ENCODE measurements around the gene HELQ. TPM values are rescaled to one million over a fixed set of nuclear protein-coding genes. Genes with fewer than 3 reads are reported as not detected.

HELQ gene
- total and polyA plus RNA-seq, 2 of the 13 experiments (the other 11 are each of a cell fraction or from before 2014, with no cell fraction given), result 6.6 to 10.8 TPM

DNA sequence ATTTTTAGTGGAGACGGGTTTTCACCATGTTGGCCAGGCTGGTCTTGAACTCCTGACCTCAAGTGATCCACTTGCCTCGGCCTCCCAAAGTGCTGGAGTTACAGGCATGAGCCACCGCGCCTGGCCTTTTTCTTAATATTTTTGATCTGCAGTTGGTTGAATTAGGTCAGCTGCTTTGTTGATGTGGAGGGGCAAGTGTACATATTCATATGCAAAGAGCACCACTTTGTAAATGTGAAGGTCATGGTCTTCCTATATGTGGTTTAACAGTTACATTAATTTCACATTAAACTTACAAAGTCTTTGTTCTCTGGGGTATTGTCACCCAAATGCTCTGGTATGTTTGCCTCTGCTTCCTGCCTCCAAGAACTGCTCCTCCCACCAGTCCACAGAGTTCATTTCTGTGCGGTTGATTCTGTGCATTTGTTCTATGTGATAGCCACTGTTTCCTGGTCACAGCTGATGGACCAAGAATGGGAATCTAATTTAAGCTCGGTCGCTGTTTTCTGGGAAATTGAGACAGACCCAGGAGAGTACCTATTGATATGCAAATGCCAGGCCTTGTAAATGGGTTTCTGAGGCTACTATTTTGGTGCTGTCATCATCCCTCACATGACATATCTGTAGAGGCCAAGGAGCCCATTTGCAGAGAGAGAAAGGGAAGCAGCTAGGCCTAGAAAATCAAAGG lies 94.1 kb downstream of the HELQ start (continued):
- TF ChIP-seq, protein P1, sequence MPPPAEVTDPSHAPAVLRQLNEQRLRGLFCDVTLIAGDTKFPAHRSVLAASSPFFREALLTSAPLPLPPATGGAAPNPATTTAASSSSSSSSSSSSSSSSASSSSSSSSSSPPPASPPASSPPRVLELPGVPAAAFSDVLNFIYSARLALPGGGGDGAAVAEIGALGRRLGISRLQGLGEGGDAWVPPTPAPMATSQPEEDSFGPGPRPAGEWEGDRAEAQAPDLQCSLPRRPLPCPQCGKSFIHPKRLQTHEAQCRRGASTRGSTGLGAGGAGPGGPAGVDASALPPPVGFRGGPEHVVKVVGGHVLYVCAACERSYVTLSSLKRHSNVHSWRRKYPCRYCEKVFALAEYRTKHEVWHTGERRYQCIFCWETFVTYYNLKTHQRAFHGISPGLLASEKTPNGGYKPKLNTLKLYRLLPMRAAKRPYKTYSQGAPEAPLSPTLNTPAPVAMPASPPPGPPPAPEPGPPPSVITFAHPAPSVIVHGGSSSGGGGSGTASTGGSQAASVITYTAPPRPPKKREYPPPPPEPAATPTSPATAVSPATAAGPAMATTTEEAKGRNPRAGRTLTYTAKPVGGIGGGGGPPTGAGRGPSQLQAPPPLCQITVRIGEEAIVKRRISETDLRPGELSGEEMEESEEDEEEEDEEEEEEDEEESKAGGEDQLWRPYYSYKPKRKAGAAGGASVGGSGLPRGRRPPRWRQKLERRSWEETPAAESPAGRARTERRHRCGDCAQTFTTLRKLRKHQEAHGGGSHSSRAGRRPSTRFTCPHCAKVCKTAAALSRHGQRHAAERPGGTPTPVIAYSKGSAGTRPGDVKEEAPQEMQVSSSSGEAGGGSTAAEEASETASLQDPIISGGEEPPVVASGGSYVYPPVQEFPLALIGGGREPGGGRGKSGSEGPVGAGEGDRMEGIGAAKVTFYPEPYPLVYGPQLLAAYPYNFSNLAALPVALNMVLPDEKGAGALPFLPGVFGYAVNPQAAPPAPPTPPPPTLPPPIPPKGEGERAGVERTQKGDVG (CRISPR knock-in tag; IDR thresholded peaks at IDR 0.05; ENCODE audit: borderline replicate concordance), result no peak
- TF ChIP-seq ZNF7 (CRISPR knock-in tag; IDR thresholded peaks at IDR 0.05), result no peak
- TF ChIP-seq, protein P2, sequence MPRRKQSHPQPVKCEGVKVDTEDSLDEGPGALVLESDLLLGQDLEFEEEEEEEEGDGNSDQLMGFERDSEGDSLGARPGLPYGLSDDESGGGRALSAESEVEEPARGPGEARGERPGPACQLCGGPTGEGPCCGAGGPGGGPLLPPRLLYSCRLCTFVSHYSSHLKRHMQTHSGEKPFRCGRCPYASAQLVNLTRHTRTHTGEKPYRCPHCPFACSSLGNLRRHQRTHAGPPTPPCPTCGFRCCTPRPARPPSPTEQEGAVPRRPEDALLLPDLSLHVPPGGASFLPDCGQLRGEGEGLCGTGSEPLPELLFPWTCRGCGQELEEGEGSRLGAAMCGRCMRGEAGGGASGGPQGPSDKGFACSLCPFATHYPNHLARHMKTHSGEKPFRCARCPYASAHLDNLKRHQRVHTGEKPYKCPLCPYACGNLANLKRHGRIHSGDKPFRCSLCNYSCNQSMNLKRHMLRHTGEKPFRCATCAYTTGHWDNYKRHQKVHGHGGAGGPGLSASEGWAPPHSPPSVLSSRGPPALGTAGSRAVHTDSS (CRISPR knock-in tag; conservative IDR thresholded peaks at IDR 0.05), result no peak
- 0 out of 2 replicates have a peak, but pooled peaks have one; percentile 4 for TF ChIP-seq ZNF629 (CRISPR knock-in tag; conservative IDR thresholded peaks at IDR 0.05)
- TF ChIP-seq TARDBP (CRISPR knock-in tag; IDR thresholded peaks at IDR 0.05), result peak; percentile 74; the same call in 1 of the 2 replicates
- TF ChIP-seq ZNF224 (CRISPR knock-in tag; IDR thresholded peaks at IDR 0.05), result no peak
- TF ChIP-seq LCORL (IDR thresholded peaks at IDR 0.05), result no peak; the same call in 1 of the 2 replicates
- peak; percentile 68; the same call in 1 of the 2 replicates for TF ChIP-seq LCORL (CRISPR knock-in tag; IDR thresholded peaks at IDR 0.05)
- TF ChIP-seq, protein P3, sequence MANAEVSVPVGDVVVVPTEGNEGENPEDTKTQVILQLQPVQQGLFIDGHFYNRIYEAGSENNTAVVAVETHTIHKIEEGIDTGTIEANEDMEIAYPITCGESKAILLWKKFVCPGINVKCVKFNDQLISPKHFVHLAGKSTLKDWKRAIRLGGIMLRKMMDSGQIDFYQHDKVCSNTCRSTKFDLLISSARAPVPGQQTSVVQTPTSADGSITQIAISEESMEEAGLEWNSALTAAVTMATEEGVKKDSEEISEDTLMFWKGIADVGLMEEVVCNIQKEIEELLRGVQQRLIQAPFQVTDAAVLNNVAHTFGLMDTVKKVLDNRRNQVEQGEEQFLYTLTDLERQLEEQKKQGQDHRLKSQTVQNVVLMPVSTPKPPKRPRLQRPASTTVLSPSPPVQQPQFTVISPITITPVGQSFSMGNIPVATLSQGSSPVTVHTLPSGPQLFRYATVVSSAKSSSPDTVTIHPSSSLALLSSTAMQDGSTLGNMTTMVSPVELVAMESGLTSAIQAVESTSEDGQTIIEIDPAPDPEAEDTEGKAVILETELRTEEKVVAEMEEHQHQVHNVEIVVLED (CRISPR knock-in tag; IDR thresholded peaks at IDR 0.05; ENCODE audit: borderline replicate concordance), result no peak
- no peak for TF ChIP-seq HOXA9 (CRISPR knock-in tag; IDR thresholded peaks at IDR 0.05; ENCODE audit: borderline replicate concordance)
- TF ChIP-seq, protein P4, sequence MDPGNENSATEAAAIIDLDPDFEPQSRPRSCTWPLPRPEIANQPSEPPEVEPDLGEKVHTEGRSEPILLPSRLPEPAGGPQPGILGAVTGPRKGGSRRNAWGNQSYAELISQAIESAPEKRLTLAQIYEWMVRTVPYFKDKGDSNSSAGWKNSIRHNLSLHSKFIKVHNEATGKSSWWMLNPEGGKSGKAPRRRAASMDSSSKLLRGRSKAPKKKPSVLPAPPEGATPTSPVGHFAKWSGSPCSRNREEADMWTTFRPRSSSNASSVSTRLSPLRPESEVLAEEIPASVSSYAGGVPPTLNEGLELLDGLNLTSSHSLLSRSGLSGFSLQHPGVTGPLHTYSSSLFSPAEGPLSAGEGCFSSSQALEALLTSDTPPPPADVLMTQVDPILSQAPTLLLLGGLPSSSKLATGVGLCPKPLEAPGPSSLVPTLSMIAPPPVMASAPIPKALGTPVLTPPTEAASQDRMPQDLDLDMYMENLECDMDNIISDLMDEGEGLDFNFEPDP (CRISPR knock-in tag; conservative IDR thresholded peaks at IDR 0.05), result no peak
- peak; percentile 55; the same call in 1 of the 2 replicates for TF ChIP-seq SPEN (CRISPR knock-in tag; IDR thresholded peaks at IDR 0.05; ENCODE audit: low read depth)
- TF ChIP-seq, protein P5, sequence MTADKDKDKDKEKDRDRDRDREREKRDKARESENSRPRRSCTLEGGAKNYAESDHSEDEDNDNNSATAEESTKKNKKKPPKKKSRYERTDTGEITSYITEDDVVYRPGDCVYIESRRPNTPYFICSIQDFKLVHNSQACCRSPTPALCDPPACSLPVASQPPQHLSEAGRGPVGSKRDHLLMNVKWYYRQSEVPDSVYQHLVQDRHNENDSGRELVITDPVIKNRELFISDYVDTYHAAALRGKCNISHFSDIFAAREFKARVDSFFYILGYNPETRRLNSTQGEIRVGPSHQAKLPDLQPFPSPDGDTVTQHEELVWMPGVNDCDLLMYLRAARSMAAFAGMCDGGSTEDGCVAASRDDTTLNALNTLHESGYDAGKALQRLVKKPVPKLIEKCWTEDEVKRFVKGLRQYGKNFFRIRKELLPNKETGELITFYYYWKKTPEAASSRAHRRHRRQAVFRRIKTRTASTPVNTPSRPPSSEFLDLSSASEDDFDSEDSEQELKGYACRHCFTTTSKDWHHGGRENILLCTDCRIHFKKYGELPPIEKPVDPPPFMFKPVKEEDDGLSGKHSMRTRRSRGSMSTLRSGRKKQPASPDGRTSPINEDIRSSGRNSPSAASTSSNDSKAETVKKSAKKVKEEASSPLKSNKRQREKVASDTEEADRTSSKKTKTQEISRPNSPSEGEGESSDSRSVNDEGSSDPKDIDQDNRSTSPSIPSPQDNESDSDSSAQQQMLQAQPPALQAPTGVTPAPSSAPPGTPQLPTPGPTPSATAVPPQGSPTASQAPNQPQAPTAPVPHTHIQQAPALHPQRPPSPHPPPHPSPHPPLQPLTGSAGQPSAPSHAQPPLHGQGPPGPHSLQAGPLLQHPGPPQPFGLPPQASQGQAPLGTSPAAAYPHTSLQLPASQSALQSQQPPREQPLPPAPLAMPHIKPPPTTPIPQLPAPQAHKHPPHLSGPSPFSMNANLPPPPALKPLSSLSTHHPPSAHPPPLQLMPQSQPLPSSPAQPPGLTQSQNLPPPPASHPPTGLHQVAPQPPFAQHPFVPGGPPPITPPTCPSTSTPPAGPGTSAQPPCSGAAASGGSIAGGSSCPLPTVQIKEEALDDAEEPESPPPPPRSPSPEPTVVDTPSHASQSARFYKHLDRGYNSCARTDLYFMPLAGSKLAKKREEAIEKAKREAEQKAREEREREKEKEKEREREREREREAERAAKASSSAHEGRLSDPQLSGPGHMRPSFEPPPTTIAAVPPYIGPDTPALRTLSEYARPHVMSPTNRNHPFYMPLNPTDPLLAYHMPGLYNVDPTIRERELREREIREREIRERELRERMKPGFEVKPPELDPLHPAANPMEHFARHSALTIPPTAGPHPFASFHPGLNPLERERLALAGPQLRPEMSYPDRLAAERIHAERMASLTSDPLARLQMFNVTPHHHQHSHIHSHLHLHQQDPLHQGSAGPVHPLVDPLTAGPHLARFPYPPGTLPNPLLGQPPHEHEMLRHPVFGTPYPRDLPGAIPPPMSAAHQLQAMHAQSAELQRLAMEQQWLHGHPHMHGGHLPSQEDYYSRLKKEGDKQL (CRISPR knock-in tag; IDR thresholded peaks at IDR 0.05; ENCODE audit: low read depth), result peak; percentile 70
